H9 (cell line): Measurements from ENCODE around the gene EYA4. TPM values are rescaled to one million over a fixed set of nuclear protein-coding genes. Genes with fewer than 3 reads are reported as not detected.

ENCODE experiments used
- DNase-seq: peaks from one replicate; pipeline ENCODE4 v3.0.0-alpha.2; 2017
- H2AFZ ChIP-seq: one replicate; pipeline ENCODE4 v1.6.1; 2013; ENCODE audit warnings: mild to moderate bottlenecking, low read length, control low read depth, moderate library complexity
- H2AK5ac ChIP-seq: 2 replicates; pipeline ENCODE4 v1.6.1; 2013; ENCODE audit warnings: low read length, control low read depth, mixed read lengths; ENCODE audit not compliant: insufficient read length
- H2BK120ac ChIP-seq: one replicate; pipeline ENCODE4 v1.6.1; 2013; ENCODE audit warnings: low read depth, mild to moderate bottlenecking, low read length, control low read depth, inconsistent platforms; ENCODE audit not compliant: poor library complexity, severe bottlenecking
- H2BK12ac ChIP-seq: 2 replicates; pipeline ENCODE4 v1.6.1; 2013; ENCODE audit warnings: low read length, control low read depth, mixed read lengths, low read depth; ENCODE audit not compliant: insufficient read length
- H2BK15ac ChIP-seq: 2 replicates; pipeline ENCODE4 v1.6.1; 2013; ENCODE audit warnings: low read depth, low read length, control low read depth
- H2BK20ac ChIP-seq: one replicate; pipeline ENCODE4 v1.6.1; 2013; ENCODE audit warnings: low read depth, mild to moderate bottlenecking, low read length, control low read depth, inconsistent platforms; ENCODE audit not compliant: poor library complexity, severe bottlenecking
- H2BK5ac ChIP-seq: 2 replicates; pipeline ENCODE4 v1.6.1; 2013; ENCODE audit warnings: low read length, control low read depth, mixed read lengths; ENCODE audit not compliant: insufficient read length
- H3K14ac ChIP-seq: 2 replicates; pipeline ENCODE4 v1.6.1; 2013; ENCODE audit warnings: low read length, control low read depth; ENCODE audit not compliant: insufficient read depth
- H3K18ac ChIP-seq: 2 replicates; pipeline ENCODE4 v1.6.1; 2013; ENCODE audit warnings: low read depth, mild to moderate bottlenecking, mixed read lengths, low read length, control low read depth; ENCODE audit not compliant: insufficient read length
- H3K23ac ChIP-seq: 2 replicates; pipeline ENCODE4 v1.6.1; 2013; ENCODE audit warnings: low read length, control low read depth, mixed read lengths, low read depth; ENCODE audit not compliant: insufficient read length
- H3K23me2 ChIP-seq: 2 replicates; pipeline ENCODE4 v1.6.1; 2013; ENCODE audit warnings: low read depth, mild to moderate bottlenecking, mixed read lengths, low read length, control low read depth; ENCODE audit not compliant: insufficient read length, poor library complexity, severe bottlenecking
- H3K27ac ChIP-seq: 2 replicates; pipeline ENCODE4 v1.5.1; 2013; ENCODE audit warnings: low read length, control low read depth, mixed read lengths, low read depth; ENCODE audit not compliant: insufficient read length
- H3K27me3 ChIP-seq: 2 replicates; pipeline ENCODE4 v1.6.1; 2013; ENCODE audit warnings: low read length, control low read depth, inconsistent platforms; ENCODE audit not compliant: insufficient read depth
- H3K4ac ChIP-seq: 2 replicates; pipeline ENCODE4 v1.6.1; 2013; ENCODE audit warnings: low read depth, mild to moderate bottlenecking, control low read depth, inconsistent platforms, low read length, moderate library complexity
- H3K4me1 ChIP-seq: 2 replicates; pipeline ENCODE4 v1.6.1; 2013; ENCODE audit warnings: low read length, control low read depth, inconsistent platforms; ENCODE audit not compliant: insufficient read depth
- H3K4me2 ChIP-seq: 2 replicates; pipeline ENCODE4 v1.6.1; 2013; ENCODE audit warnings: low read length, control low read depth, mixed read lengths; ENCODE audit not compliant: insufficient read length, insufficient read depth
- H3K56ac ChIP-seq: 2 replicates; pipeline ENCODE4 v1.6.1; 2013; ENCODE audit warnings: low read depth, mild to moderate bottlenecking, mixed read lengths, low read length, control low read depth; ENCODE audit not compliant: insufficient read length
- H3K79me1 ChIP-seq: 2 replicates; pipeline ENCODE4 v1.6.1; 2013; ENCODE audit warnings: low read depth, mild to moderate bottlenecking, moderate library complexity, low read length, control low read depth, inconsistent platforms; ENCODE audit not compliant: insufficient read depth, poor library complexity, severe bottlenecking
- H3K79me2 ChIP-seq: 2 replicates; pipeline ENCODE4 v1.6.1; 2013; ENCODE audit warnings: low read length, control low read depth, inconsistent platforms; ENCODE audit not compliant: insufficient read depth
- H3K9ac ChIP-seq: 2 replicates; pipeline ENCODE4 v1.6.1; 2013; ENCODE audit warnings: low read length, control low read depth, mixed read lengths; ENCODE audit not compliant: insufficient read length; ENCODE audit errors: extremely low read depth
- H3K9me3 ChIP-seq: one replicate; pipeline ENCODE4 v1.6.1; 2013; ENCODE audit warnings: low read depth, low read length, inconsistent platforms; ENCODE audit not compliant: control insufficient read depth
- H3T11ph ChIP-seq: one replicate; pipeline ENCODE4 v1.6.1; 2013; ENCODE audit warnings: mild to moderate bottlenecking, low read length, control low read depth, inconsistent platforms
- H4K20me1 ChIP-seq: one replicate; pipeline ENCODE4 v1.6.1; 2013; ENCODE audit not compliant: control insufficient read depth, insufficient read length, insufficient read depth
- H4K5ac ChIP-seq: 2 replicates; pipeline ENCODE4 v1.6.1; 2013; ENCODE audit warnings: low read depth, mild to moderate bottlenecking, mixed read lengths, low read length, control low read depth; ENCODE audit not compliant: insufficient read length
- H4K8ac ChIP-seq: replicated peaks from 2 replicates; pipeline ENCODE4 v1.6.1; 2013; ENCODE audit warnings: low read length, control low read depth, mixed read lengths, low read depth; ENCODE audit not compliant: insufficient read length
- H4K91ac ChIP-seq: 2 replicates; pipeline ENCODE4 v1.6.1; 2013; ENCODE audit warnings: low read depth, mild to moderate bottlenecking, moderate library complexity, mixed read lengths, low read length, control low read depth; ENCODE audit not compliant: insufficient read length
- H3K27ac Mint-ChIP-seq, 3 experiments: 2 replicates in 2 of 3; 3 replicates in 1 of 3; pipeline ENCODE4 v1.8.0; 2020 to 2021; ENCODE audit warnings: mixed read lengths in 3 of 3, mild to moderate bottlenecking in 1 of 3, moderate library complexity in 1 of 3
- H3K27me3 Mint-ChIP-seq: 2 replicates; pipeline ENCODE4 v1.8.0; 2021; ENCODE audit warnings: low read depth, mild to moderate bottlenecking, moderate library complexity, mixed read lengths
- H3K36me3 Mint-ChIP-seq, 3 experiments: 2 replicates in 2 of 3; 3 replicates in 1 of 3; pipeline ENCODE4 v1.8.0; 2020 to 2021; ENCODE audit warnings: low read depth in 3 of 3, mixed read lengths in 3 of 3; ENCODE audit not compliant: insufficient read depth in 1 of 3
- H3K4me1 Mint-ChIP-seq, 2 experiments: 2 replicates each; pipeline ENCODE4 v1.8.0; 2020; ENCODE audit warnings: mixed read lengths in 2 of 2
- H3K4me3 Mint-ChIP-seq, 2 experiments: 2 replicates in 1 of 2; 3 replicates in 1 of 2; pipeline ENCODE4 v1.8.0; 2020 to 2021; ENCODE audit warnings: mild to moderate bottlenecking in 2 of 2, mixed read lengths in 2 of 2, moderate library complexity in 1 of 2
- H3K9me3 Mint-ChIP-seq, 2 experiments: 2 replicates in 1 of 2; 3 replicates in 1 of 2; pipeline ENCODE4 v1.8.0; 2020; ENCODE audit warnings: mild to moderate bottlenecking in 2 of 2, mixed read lengths in 2 of 2, moderate library complexity in 1 of 2
- WGBS: extraction: QIAGEN DNeasy Blood & Tissue Kit; methylation state at CpG from one replicate; pipeline ENCODE4 v1.1.7; 2013; ENCODE audit warnings: missing lambda C conversion rate, low lambda C conversion rate, mixed read lengths; ENCODE audit not compliant: insufficient read length; ENCODE audit errors: extremely low coverage; 5-methylcytosine and 5-hydroxymethylcytosine counted together
- total RNA-seq: library from RNA; stranded (reverse); gene quantifications from 2 replicates; pipeline ENCODE4 v1.2.1, GENCODE V29; 2021
- TF ChIP-seq, protein P1 (sequence below): fragments of 200-600 bp; sonication (generic); conservative IDR thresholded peaks from 3 replicates; pipeline ENCODE4 v1.8.0; 2021; ENCODE audit warnings: antibody characterized with exemption, mild to moderate bottlenecking

Gene EYA4
- total RNA-seq, 1 experiment from 2014 or later, result 0.26 TPM

DNA sequence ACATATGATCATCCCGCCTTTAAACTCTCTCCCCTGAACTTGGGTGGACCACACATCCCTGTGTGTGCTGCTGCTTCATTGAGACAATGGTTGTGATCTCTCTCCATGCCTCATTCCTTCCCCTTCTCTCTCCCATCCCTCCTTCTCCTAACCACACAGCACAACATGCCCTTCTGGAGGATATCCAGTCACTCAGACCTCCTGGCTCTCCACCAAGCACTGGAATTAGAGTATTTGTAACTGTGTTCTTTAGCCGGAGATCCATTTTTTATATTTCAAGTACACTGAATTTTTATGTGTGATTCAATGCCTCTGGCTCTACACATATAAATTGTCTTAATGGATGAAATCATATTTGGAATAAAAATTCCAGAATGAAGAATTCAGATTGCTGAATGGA lies 287.4 kb downstream of the EYA4 start:
- no peak overlapping the region for H2BK20ac ChIP-seq
- no peaks in the 10 kb centered on the region for H3K79me2 ChIP-seq
- H4K20me1 ChIP-seq, result no peaks in the 10 kb centered on the region
- H4K91ac ChIP-seq, result no peak overlapping the region
- Mint-ChIP-seq H3K27me3 (no peaks in the 10 kb centered on the region), H3K27ac (no peak overlapping the region), H3K4me1 (peaks cover 3 to 10% of the 10 kb centered on the region in 2 experiments; a peak in 3 of 4 replicates), H3K9me3 (no peaks in the 10 kb centered on the region), H3K4me3 (no peak overlapping the region), H3K36me3 (no peaks in the 10 kb centered on the region)
- no peak for DNase-seq
- H4K8ac ChIP-seq, result no peak overlapping the region
- no peaks in the 10 kb centered on the region for H3K23me2 ChIP-seq
- no peak overlapping the region for H3K9ac ChIP-seq
- H3K27me3 ChIP-seq, result no peaks in the 10 kb centered on the region
- no peak overlapping the region for H3K18ac ChIP-seq
- no peak overlapping the region for H3K56ac ChIP-seq
- no peak overlapping the region for H3K27ac ChIP-seq
- H2BK5ac ChIP-seq, result no peak overlapping the region
- no peak overlapping the region for H3K4ac ChIP-seq
- H3K4me1 ChIP-seq, result no peaks in the 10 kb centered on the region; the same call in 1 of the 2 replicates
- no peak overlapping the region for H3T11ph ChIP-seq
- H2AFZ ChIP-seq, result no peak overlapping the region
- no peaks in the 10 kb centered on the region for H3K79me1 ChIP-seq
- no peak overlapping the region for H2AK5ac ChIP-seq
- TF ChIP-seq, protein P1, sequence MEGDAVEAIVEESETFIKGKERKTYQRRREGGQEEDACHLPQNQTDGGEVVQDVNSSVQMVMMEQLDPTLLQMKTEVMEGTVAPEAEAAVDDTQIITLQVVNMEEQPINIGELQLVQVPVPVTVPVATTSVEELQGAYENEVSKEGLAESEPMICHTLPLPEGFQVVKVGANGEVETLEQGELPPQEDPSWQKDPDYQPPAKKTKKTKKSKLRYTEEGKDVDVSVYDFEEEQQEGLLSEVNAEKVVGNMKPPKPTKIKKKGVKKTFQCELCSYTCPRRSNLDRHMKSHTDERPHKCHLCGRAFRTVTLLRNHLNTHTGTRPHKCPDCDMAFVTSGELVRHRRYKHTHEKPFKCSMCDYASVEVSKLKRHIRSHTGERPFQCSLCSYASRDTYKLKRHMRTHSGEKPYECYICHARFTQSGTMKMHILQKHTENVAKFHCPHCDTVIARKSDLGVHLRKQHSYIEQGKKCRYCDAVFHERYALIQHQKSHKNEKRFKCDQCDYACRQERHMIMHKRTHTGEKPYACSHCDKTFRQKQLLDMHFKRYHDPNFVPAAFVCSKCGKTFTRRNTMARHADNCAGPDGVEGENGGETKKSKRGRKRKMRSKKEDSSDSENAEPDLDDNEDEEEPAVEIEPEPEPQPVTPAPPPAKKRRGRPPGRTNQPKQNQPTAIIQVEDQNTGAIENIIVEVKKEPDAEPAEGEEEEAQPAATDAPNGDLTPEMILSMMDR, result no peak
- H3K4me2 ChIP-seq, result no peak overlapping the region
- no peak overlapping the region for H3K23ac ChIP-seq
- H3K14ac ChIP-seq, result no peak overlapping the region
- no peak overlapping the region for H2BK120ac ChIP-seq
- no peak overlapping the region for H2BK15ac ChIP-seq
- H2BK12ac ChIP-seq, result no peak overlapping the region
- H3K9me3 ChIP-seq, result no peaks in the 10 kb centered on the region
- WGBS, result no CpG with 5 or more reads among the region's 2 CpGs
- H4K5ac ChIP-seq, result no peak overlapping the region
